GM12878 (cell line): ENCODE data around the gene DNAH11. TPM values are rescaled to one million over a fixed set of nuclear protein-coding genes. Genes with fewer than 3 reads are reported as not detected.

Experiments
- ATAC-seq: fragments of 200-7000 bp; cut with Tn5 transposase; 3 replicates; pipeline ENCODE4 v1.9.1; 2020; ENCODE audit warnings: mild to moderate bottlenecking, moderate library complexity
- BruUV-seq: library from RNA; stranded (reverse); fragments of 400-500 nt; replicated peaks from 2 replicates; lab custom pipeline; 2021; lab: Mats Ljungman, UMichigan
- CTCF ChIA-PET: fragments of 300-600 bp; sonication (Branson Sonifier 250); formaldehyde crosslinking; extraction: SDS; loops from one replicate; lab custom pipeline; 2021; ENCODE audit warnings: inconsistent platforms; lab: Yijun Ruan, JAX
- POLR2A ChIA-PET: fragments of 350-600 bp; formaldehyde crosslinking; extraction: SDS; loops from one replicate; lab custom pipeline; 2021; ENCODE audit warnings: inconsistent platforms; lab: Charles Lee
- RAD21 ChIA-PET: fragments of 300-600 bp; sonication (Branson Sonifier 250); formaldehyde crosslinking; loops from one replicate; lab custom pipeline; 2023; ENCODE audit warnings: antibody characterized with exemption; ENCODE audit not compliant: unreplicated experiment; lab: Charles Lee
- SMC1A ChIA-PET: fragments of 300-600 bp; sonication (Branson Sonifier 250); formaldehyde crosslinking; loops from one replicate; lab custom pipeline; 2023; ENCODE audit not compliant: unreplicated experiment, uncharacterized antibody; lab: Charles Lee
- DNase-seq: peaks from one replicate; pipeline ENCODE4 v3.0.0-alpha.2; 2011; ENCODE audit warnings: low read depth, low spot score
- FAIRE-seq: peaks from 3 replicates; lab custom pipeline; 2011; peaks lifted over from hg19 to GRCh38; lab: Jason Lieb, UNC
- H2AFZ ChIP-seq: 2 replicates; pipeline ENCODE4 v1.6.0; 2011; ENCODE audit warnings: low read depth, low read length, control low read depth; ENCODE audit not compliant: control insufficient read depth
- H3K27ac ChIP-seq: 2 replicates; pipeline ENCODE4 v1.5.1; 2011; ENCODE audit warnings: control low read depth; ENCODE audit not compliant: control insufficient read depth, insufficient read depth
- H3K27me3 ChIP-seq, 2 experiments: replicated peaks in 1 of 2; 2 replicates each; pipeline versions ENCODE4 v1.6.0 to v1.6.1; 2011; ENCODE audit warnings: low read length in 1 of 2; ENCODE audit not compliant: control insufficient read depth in 2 of 2, insufficient read depth in 2 of 2
- H3K36me3 ChIP-seq, 2 experiments: 2 replicates each; pipeline ENCODE4 v1.5.1; 2011; ENCODE audit warnings: low read length in 1 of 2; ENCODE audit not compliant: control insufficient read depth in 2 of 2, insufficient read depth in 2 of 2
- H3K4me1 ChIP-seq: 2 replicates; pipeline ENCODE4 v1.6.1; 2011; ENCODE audit warnings: mild to moderate bottlenecking, low read length, moderate library complexity, mixed read lengths; ENCODE audit not compliant: control insufficient read depth, insufficient read depth
- H3K4me2 ChIP-seq: 2 replicates; pipeline ENCODE4 v1.6.0; 2011; ENCODE audit warnings: control low read depth; ENCODE audit not compliant: control insufficient read depth, insufficient read depth
- H3K4me3 ChIP-seq: fragments of 200-600 bp; sonication (generic); 2 replicates; pipeline ENCODE4 v1.5.1; 2016
- H3K79me2 ChIP-seq: 2 replicates; pipeline ENCODE4 v1.6.0; 2011; ENCODE audit warnings: low read length; ENCODE audit not compliant: control insufficient read depth, insufficient read depth
- H3K9ac ChIP-seq: 2 replicates; pipeline ENCODE4 v1.8.0; 2011; ENCODE audit warnings: low read length, control low read depth, mixed read lengths; ENCODE audit not compliant: control insufficient read depth, insufficient read depth
- H3K9me3 ChIP-seq: replicated peaks from 3 replicates; pipeline ENCODE4 v1.5.1; 2011; ENCODE audit warnings: mild to moderate bottlenecking, low read length; ENCODE audit not compliant: control insufficient read depth, insufficient read depth
- H4K20me1 ChIP-seq: 2 replicates; pipeline ENCODE4 v1.6.0; 2011; ENCODE audit not compliant: control insufficient read depth, insufficient read depth
- EP300 ChIP-seq, 2 experiments: fragments of 150-350 bp in 1 of 2; IDR thresholded peaks; 2 replicates each; pipeline ENCODE4 v1.6.1; 2011 to 2012; ENCODE audit warnings: low read depth in 2 of 2, low read length in 2 of 2, borderline replicate concordance in 1 of 2, improper control_type of control experiment in 1 of 2, inconsistent platforms in 1 of 2; ENCODE audit not compliant: control insufficient read depth in 1 of 2
- JUNB ChIP-seq: IDR thresholded peaks from 2 replicates; pipeline ENCODE4 v1.6.1; 2016; ENCODE audit warnings: antibody characterized with exemption, mild to moderate bottlenecking
- NBN ChIP-seq: fragments of 450-650 bp; IDR thresholded peaks from 2 replicates; pipeline ENCODE4 v1.6.1; 2016
- NR2F1 ChIP-seq: fragments of 450-650 bp; conservative IDR thresholded peaks from 2 replicates; pipeline ENCODE4 v1.6.1; 2017; ENCODE audit warnings: mild to moderate bottlenecking
- POLR2AphosphoS2 ChIP-seq: IDR thresholded peaks from 2 replicates; pipeline ENCODE4 v1.6.1; 2011; ENCODE audit warnings: low read depth, mild to moderate bottlenecking, low read length, improper control_type of control experiment, moderate library complexity
- RBBP5 ChIP-seq: fragments of 200-600 bp; sonication (generic); conservative IDR thresholded peaks from 2 replicates; pipeline ENCODE4 v1.6.1; 2016
- SMARCA5 ChIP-seq: fragments of 450-650 bp; IDR thresholded peaks from 2 replicates; pipeline ENCODE4 v1.6.1; 2017; ENCODE audit warnings: mild to moderate bottlenecking
- SMC3 ChIP-seq: IDR thresholded peaks from 2 replicates; pipeline ENCODE4 v1.6.1; 2011; ENCODE audit warnings: low read length, improper control_type of control experiment, borderline replicate concordance
- YY1 ChIP-seq: IDR thresholded peaks from 2 replicates; pipeline ENCODE4 v1.6.1; 2011; ENCODE audit warnings: low read depth, mild to moderate bottlenecking, low read length
- WGBS: methylation state at CpG from one replicate; pipeline ENCODE4 v1.1.6; 2016; ENCODE audit warnings: low lambda C conversion rate; ENCODE audit not compliant: insufficient replicate concordance, insufficient coverage; ENCODE audit errors: missing lambda C conversion rate; 5-methylcytosine and 5-hydroxymethylcytosine counted together
- in situ Hi-C: fragments of 300-500 bp; cut with MboI; formaldehyde crosslinking; loops from 9 replicates; pipeline ENCODE4 v1.14.3; 2018; ENCODE audit warnings: mixed read lengths
- intact Hi-C: fragments of 100-400 bp; cut with micrococcal nuclease; formaldehyde crosslinking; loops from one replicate; pipeline ENCODE4 v1.14.2; 2022; ENCODE audit not compliant: unreplicated experiment
- polyA plus RNA-seq, 11 experiments: library from polyadenylated mRNA; depleted of rRNA in 4 of 11; unstranded in 6 of 11; stranded (reverse) in 5 of 11; fragments of >200 nt; fragmentation: Nextera tagmentation in 4 of 11; fragmentation: Illumina TruSeq in 1 of 11; extraction: Ambion mirVana in 4 of 11; extraction: Trizol in 1 of 11; gene quantifications; 1 replicate in 1 of 11; 2 replicates in 10 of 11; pipeline versions ENCODE4 v1.2.1 to v1.2.3, GENCODE V29; 2011 to 2016; ENCODE audit warnings: inconsistent platforms in 2 of 11, missing spikeins in 2 of 11, low read depth in 1 of 11
- total RNA-seq, 4 experiments: library from RNA; depleted of rRNA in 3 of 4; stranded (reverse); fragments of >200 nt in 3 of 4; fragmentation: Illumina TruSeq in 1 of 4; extraction: Trizol in 1 of 4; gene quantifications; 2 replicates each; pipeline versions ENCODE4 v1.2.1 to v1.2.3, GENCODE V29; 2013 to 2021
- TF ChIP-seq, protein P1 (sequence below): IDR thresholded peaks from 2 replicates; pipeline ENCODE4 v1.6.1; 2012; ENCODE audit warnings: low read depth, low read length, improper control_type of control experiment
- TF ChIP-seq, protein P2 (sequence below): fragments of 450-650 bp; formaldehyde crosslinking; IDR thresholded peaks from 2 replicates; pipeline ENCODE4 v1.4.0; 2020; ENCODE audit warnings: mild to moderate bottlenecking, moderate library complexity
- TF ChIP-seq, protein P3 (sequence below): fragments of 450-650 bp; IDR thresholded peaks from 2 replicates; pipeline ENCODE4 v1.6.1; 2017; ENCODE audit warnings: mild to moderate bottlenecking, low read depth, inconsistent platforms; ENCODE audit not compliant: poor library complexity, severe bottlenecking

The DNAH11 gene
- total and polyA plus RNA-seq, 10 of the 15 experiments (the other 5 are each of a cell fraction or from before 2014, with no cell fraction given), result 0.03 to 0.56 (median 0.10) TPM

DNA sequence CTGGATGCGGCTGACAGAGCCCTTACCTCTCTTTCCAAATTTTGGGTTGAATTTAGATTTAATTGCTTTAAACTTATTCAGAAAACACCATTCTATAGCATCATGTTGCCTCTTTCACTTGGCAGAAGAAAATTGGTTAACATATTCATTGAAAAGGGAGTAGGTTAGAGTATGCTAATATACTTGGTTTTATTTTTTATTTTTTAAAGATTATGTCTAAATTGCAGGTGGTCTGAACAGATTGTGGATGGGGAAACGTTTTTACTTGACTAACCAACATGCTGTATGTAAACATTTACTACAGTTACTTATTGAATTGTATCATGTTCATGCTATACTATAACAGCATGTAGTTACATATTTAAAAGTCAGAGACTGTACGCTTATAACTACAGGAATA, 65.6 kb downstream of the DNAH11 start:
- H3K4me3 ChIP-seq, result no peak overlapping the region
- H3K27ac ChIP-seq, result no peak overlapping the region
- POLR2A ChIA-PET, result no interaction called here
- no peaks in the 10 kb centered on the region; the same call in 2 of the 3 replicates for H3K9me3 ChIP-seq
- intact Hi-C loops (no loop called here), in situ Hi-C loops (no loop called here)
- no TSS peak for BruUV-seq
- RAD21 ChIA-PET, result no interaction called here
- no peak overlapping the region for H2AFZ ChIP-seq
- DNase-seq (no peak), ATAC-seq (no peak), FAIRE-seq (no peak)
- peaks cover 3% of the 10 kb centered on the region; the same call in 1 of the 2 replicates for H3K4me1 ChIP-seq
- H3K36me3 ChIP-seq, result no peaks in the 10 kb centered on the region
- no peaks in the 10 kb centered on the region; a peak in 1 of 4 replicates for H3K27me3 ChIP-seq
- H3K9ac ChIP-seq, result no peak overlapping the region
- TF ChIP-seq SMARCA5, result no peak
- TF ChIP-seq, protein P1, sequence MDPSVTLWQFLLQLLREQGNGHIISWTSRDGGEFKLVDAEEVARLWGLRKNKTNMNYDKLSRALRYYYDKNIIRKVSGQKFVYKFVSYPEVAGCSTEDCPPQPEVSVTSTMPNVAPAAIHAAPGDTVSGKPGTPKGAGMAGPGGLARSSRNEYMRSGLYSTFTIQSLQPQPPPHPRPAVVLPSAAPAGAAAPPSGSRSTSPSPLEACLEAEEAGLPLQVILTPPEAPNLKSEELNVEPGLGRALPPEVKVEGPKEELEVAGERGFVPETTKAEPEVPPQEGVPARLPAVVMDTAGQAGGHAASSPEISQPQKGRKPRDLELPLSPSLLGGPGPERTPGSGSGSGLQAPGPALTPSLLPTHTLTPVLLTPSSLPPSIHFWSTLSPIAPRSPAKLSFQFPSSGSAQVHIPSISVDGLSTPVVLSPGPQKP, result no peak
- no peak for TF ChIP-seq NBN
- TF ChIP-seq RBBP5, result no peak
- TF ChIP-seq JUNB, result no peak
- TF ChIP-seq POLR2AphosphoS2, result no peak
- no peak for TF ChIP-seq EP300 (IDR thresholded peaks at IDR 0.05; ENCODE audit: borderline replicate concordance in 1 of 2, control insufficient read depth in 1 of 2, low read depth in 2 of 2, low read length in 2 of 2)
- TF ChIP-seq SMC3, result no peak
- no peak for TF ChIP-seq YY1
- TF ChIP-seq NR2F1, result no peak
- TF ChIP-seq, protein P2, sequence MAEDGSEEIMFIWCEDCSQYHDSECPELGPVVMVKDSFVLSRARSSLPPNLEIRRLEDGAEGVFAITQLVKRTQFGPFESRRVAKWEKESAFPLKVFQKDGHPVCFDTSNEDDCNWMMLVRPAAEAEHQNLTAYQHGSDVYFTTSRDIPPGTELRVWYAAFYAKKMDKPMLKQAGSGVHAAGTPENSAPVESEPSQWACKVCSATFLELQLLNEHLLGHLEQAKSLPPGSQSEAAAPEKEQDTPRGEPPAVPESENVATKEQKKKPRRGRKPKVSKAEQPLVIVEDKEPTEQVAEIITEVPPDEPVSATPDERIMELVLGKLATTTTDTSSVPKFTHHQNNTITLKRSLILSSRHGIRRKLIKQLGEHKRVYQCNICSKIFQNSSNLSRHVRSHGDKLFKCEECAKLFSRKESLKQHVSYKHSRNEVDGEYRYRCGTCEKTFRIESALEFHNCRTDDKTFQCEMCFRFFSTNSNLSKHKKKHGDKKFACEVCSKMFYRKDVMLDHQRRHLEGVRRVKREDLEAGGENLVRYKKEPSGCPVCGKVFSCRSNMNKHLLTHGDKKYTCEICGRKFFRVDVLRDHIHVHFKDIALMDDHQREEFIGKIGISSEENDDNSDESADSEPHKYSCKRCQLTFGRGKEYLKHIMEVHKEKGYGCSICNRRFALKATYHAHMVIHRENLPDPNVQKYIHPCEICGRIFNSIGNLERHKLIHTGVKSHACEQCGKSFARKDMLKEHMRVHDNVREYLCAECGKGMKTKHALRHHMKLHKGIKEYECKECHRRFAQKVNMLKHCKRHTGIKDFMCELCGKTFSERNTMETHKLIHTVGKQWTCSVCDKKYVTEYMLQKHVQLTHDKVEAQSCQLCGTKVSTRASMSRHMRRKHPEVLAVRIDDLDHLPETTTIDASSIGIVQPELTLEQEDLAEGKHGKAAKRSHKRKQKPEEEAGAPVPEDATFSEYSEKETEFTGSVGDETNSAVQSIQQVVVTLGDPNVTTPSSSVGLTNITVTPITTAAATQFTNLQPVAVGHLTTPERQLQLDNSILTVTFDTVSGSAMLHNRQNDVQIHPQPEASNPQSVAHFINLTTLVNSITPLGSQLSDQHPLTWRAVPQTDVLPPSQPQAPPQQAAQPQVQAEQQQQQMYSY, result no peak
- TF ChIP-seq, protein P3, sequence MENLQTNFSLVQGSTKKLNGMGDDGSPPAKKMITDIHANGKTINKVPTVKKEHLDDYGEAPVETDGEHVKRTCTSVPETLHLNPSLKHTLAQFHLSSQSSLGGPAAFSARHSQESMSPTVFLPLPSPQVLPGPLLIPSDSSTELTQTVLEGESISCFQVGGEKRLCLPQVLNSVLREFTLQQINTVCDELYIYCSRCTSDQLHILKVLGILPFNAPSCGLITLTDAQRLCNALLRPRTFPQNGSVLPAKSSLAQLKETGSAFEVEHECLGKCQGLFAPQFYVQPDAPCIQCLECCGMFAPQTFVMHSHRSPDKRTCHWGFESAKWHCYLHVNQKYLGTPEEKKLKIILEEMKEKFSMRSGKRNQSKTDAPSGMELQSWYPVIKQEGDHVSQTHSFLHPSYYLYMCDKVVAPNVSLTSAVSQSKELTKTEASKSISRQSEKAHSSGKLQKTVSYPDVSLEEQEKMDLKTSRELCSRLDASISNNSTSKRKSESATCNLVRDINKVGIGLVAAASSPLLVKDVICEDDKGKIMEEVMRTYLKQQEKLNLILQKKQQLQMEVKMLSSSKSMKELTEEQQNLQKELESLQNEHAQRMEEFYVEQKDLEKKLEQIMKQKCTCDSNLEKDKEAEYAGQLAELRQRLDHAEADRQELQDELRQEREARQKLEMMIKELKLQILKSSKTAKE, result no peak
- H4K20me1 ChIP-seq, result no peaks in the 10 kb centered on the region
- H3K79me2 ChIP-seq, result no peaks in the 10 kb centered on the region
- CTCF ChIA-PET, result interaction anchor here (0.6 kb wide), 1 partner anchor 87 kb away, joined by 3 read pairs; no protein-coding TSS in a partner anchor
- SMC1A ChIA-PET, result interaction anchor here (0.7 kb wide), 1 partner anchor 18 kb away, joined by 3 read pairs; no protein-coding TSS in a partner anchor
- WGBS, result 39% methylated on average over 3 of the region's 3 CpGs
- H3K4me2 ChIP-seq, result no peak overlapping the region
